GM19452 (cell line): ENCODE data around the gene HERPUD2.

Experiments
- ATAC-seq: cut with Tn5 transposase; IDR thresholded peaks from one replicate; pipeline ENCODE4 v1.9.1; 2021; ENCODE audit not compliant: unreplicated experiment

HERPUD2 gene, protein sequence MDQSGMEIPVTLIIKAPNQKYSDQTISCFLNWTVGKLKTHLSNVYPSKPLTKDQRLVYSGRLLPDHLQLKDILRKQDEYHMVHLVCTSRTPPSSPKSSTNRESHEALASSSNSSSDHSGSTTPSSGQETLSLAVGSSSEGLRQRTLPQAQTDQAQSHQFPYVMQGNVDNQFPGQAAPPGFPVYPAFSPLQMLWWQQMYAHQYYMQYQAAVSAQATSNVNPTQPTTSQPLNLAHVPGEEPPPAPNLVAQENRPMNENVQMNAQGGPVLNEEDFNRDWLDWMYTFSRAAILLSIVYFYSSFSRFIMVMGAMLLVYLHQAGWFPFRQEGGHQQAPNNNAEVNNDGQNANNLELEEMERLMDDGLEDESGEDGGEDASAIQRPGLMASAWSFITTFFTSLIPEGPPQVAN

DNA sequence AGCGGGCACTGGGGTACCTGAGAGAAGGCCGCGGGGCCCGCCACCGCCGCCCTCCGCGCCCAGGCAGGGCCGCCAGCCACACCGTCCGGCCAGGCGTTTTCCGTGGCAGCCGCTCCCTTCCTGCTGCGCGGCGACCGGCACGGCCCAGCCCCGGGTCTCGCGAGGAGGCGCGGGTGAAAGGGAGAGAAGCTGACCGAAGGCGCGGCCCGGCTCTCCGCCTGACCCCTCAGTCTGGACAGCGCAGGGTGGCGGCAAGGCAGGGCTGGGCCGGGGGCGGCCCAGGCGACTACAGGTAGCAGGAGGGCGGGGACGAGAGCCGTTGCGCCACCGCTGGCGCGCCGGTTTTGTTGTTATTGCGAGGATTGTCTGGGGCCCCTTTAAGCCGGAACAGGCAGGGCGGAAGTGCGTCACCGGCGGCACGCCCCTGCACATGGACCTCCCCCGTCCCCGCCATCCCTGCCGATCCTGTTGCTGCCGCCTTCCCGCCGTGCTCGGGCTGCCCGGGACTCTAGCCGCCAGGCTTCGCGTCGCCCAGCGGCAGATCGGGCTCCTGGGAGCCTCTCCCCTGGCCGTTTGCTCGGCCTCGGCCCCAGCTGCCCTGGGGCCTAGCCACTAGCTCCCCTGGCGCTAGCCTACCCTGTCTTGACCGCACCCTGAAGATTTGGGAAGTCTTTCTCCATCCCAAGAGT, at the start of gene HERPUD2:
TSS of gene HERPUD2 (minus strand) at position 352 of the 689 bp plus-strand sequence. CDS start 805 bp downstream, outside the sequence.
- ATAC-seq = peak; percentile 90

DNA sequence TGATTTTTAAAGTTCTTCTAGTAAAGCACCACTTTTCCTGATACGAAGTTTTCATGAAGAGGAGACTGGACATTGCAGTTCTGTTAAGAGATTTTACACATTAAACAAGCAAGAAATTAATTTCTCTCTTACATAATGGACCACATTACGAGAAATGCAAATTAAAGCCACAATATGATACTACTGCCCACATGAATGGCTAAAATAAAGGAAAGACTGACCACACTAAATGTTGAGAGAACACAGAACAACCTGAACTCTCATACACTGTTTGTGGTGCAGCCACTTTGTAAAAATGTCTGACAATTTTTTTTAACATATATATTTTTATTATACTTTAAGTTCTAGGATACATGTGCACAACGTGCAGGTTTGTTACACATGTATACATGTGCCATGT, 44.0 kb upstream of the HERPUD2 start:
- ATAC-seq = no peak

DNA sequence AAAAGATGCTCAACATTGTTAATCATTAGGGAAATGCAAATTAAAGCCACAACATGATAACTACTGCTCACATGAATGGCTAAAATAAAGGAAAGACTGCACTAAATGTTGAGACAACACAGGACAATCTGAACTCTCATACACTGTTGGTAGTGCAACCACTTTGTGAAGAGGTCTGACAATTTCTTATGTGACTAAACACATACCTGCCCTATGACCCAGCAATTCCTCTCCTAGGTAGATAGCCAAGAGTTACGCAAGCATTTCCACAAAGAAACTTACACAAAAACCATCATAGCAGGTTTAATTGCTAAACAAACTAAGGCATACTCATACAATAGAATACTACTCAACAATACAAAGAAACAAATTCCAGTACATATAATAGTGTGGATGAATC, 41.8 kb upstream of the HERPUD2 start:
- no peak for ATAC-seq

DNA sequence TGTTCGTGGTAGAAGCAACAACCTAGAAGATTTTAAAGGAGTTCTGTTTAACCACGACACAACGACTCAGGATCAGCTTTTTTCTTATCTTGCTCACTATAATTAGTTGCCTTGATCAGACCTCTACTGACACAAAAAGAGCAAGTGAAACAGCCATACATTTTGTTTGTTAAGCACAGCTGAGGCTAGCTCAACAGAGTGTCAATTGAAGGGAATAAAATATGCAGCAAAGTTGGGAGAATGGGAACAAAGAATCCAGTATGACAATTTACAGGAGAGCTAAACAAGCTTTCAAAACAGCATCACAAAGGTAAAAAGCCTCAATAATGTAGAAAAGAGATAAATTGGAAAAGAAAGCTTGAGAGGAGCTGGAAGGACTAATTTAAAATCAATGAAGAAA, 40.5 kb upstream of the HERPUD2 start:
- ATAC-seq = no peak

DNA sequence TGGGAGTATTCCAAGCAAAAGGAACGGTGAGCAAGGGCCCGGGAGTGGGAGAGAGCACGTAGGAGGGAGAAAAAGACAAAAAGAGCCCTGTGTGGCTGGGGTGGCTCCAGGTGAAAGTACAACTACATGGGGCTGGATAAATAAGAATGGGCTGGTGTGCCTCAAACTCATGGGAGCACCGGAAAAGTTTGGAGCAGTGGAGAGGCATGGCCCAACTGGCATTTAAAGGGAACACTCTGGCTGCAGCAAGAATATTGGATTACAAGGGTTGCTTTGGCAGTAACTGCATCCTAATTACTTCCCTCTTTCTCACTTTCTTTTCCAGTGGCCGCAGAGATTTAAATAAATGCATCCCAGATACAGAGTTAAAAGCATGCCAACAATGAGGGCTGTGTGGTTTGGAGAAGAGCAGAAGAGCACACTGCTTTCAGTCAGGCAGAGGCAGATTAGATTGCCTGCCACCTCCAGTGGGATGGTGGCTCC, 39.1 kb upstream of the HERPUD2 start:
- no peak for ATAC-seq

DNA sequence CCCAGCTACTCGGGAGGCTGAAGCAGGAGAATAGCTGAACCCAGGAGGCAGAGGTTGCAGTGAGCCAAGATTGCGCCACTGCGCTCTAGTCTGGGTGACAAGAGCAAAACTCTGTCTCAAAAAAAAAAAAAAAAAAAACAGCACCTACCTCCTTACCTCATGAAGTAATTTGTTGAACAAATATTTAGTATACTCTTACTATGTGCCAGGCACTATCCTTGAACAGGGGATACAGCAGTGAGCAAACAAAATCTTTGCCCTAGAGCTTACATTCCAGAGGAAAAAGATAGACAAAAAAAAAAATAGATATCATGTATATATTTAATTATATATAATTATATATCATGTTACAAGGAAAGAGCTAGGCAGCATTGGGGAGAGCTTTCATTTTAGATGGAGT, 36.4 kb upstream of the HERPUD2 start:
- no peak for ATAC-seq

DNA sequence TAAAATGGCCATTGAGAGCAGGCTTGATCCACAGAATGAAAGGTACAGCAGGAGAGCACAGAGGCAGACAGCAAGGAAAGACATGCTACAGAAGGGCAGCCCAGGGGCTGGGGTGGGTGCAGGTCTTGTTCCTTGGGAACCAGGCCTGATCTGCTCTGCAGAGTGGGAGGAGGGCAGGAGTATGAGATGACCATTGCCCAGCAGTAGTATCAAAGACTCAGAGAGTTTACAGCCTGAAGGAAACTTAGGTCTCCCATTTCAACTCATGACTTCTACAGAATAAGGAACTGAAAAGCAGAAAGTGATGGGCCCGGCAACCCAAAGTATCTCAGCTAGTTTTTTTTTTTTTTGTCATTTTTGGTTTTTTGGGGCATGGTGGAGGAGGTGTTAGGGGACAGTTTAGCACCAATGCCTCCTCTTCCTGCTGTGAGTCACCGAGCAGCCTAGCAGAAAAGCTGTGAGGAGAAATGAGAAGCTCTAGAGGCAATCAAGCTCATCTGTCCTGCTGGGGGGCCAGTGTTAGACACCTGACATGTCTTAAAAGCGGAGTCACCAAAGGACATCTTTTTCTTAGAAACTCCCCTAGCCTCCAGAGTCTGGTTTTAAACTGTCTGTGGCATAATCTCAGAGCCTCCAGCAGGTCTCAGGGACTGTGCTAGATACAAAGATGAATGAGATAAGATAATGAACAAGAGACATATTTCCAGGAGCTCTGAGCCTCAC, 34.3 kb upstream of the HERPUD2 start:
- peak; percentile 52 for ATAC-seq

DNA sequence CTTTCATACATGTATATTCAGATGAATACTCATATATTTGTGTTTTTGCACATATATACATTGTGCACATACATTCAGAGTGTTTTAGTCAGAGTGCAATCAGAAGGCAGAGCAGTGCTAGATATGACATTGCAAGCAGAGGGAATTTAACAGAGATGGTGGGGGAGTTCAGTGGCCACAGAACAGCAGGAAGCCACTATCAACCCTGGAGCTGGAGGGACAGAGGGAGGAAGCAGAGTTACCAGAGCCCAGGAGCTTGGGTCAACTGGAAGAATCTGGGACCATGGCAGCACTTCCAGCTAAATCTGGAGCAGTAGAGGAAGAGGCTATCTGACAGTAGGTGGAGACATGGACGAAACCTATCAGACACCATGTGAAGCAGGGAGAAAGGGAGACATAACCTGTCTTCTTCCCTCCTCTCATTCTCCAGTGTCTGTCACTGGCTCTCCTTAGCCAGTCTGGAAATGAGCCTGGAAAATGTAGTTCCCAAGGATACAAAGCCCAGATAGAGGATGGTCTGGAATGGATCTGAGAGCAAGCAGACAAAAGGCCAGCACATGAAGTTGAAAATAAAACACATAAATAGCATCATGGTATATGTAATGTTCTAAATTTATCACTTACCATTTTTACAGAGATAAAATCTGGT, 33.6 kb upstream of the HERPUD2 start:
- ATAC-seq = no peak

DNA sequence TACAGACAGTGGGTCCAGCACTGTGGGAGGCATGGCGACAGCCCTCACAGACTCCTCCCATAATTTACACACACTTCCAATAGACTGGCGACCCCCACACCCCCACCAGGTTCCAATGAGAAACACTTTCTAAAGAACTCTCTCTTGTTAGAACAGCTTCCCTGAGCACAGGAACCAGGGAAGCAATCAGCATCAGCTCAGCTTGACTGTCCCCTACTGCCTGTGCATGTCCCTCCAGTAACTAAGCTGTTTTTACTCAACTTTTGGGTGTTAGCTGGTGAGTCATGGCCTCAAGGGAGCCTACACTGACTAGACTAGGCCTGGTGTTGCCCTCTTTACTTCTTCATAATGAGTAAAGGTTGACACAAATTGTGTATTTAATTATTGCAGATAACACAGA, 32.6 kb upstream of the HERPUD2 start:
- no peak for ATAC-seq

DNA sequence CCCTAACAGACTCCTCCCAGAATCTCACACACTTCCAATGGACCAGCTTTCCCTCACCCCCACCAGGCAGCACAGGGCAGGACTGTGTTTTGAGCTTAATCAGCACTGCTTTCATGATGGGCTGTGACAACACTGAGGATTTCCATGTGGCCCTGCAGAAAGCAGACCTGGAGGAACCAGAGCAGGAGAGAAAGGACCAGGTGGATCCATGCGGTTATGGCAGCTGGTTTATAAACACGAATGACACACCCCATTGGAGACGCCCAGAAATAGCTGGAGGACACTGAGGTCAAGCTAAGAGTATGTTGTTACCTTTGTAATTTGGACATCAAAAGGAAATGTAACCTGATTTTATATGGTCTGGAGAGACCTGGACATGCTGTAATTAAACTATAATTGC, 31.7 kb upstream of the HERPUD2 start:
- ATAC-seq = no peak

DNA sequence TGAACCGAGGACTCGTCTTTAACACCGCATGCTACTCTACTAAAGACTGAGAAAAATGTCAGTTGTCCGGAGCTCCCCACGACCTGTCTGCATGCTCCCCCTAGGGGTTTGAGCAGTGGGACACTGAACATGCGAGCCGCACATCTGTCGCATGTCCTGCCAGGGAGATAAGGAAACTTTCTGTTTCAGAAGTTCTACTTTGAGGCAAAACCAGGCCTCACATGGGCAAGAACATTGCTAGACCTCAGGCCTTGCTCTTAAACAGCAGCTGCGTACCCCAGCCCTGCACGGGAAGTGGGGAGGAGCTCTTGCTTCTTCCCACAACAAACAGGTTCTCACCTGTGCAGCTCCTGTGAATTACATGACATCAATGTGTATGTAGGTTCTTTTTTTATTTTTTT, 30.3 kb upstream of the HERPUD2 start:
- ATAC-seq = peak; percentile 41

DNA sequence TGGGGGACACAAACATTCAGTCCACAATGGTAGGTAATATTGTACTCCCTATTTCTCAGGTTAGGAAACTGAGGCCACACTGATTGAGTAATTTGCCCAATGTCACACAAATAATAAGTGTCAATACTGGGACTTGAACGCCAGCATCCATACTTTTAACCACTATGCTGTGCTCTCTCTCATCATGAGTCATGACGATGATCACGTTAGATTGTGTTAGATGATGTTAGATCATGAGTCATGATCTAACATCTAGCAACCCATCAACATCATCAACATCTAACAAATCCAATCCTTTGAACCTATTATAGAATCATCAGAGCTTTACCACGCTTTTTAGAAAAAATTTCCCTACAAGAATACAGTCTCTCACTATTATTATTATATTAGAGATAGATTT, 28.1 kb upstream of the HERPUD2 start:
- no peak for ATAC-seq

DNA sequence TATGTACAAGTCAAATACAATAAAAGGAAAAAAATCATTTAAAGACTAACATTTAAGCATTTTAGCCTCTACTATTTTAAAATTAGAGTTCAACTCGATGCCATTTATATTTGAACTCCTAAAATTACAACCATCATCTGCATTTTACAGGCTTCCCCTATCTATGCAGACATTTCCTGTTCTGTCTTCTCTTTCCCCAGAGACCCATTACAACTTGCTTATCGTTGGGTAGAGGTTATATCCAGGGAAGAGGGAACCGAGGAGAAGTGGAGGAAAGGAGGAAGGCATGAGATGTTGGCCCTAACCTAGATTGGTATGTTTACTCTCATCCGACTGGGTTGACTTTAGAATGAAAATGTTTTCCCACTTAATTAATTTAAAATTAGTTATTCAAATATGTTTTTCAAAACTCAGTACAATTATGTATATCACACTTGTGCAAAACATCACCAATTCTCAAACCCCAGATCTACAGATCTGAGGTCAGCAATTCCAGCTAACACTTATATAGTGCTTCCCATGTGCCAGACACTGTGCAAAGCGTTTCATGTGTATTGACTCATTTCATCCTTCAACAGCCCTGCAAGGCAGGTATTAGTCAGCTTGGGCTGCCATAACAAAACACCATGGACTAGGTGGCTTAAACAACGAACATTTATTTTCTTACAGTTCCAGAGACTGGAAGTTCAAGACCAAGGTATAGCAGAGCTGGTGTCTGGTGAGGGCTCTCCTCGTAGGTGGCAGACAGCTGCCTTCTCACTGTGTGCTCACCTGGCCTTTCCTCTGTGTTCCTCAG, 27.3 kb upstream of the HERPUD2 start:
- no peak for ATAC-seq

DNA sequence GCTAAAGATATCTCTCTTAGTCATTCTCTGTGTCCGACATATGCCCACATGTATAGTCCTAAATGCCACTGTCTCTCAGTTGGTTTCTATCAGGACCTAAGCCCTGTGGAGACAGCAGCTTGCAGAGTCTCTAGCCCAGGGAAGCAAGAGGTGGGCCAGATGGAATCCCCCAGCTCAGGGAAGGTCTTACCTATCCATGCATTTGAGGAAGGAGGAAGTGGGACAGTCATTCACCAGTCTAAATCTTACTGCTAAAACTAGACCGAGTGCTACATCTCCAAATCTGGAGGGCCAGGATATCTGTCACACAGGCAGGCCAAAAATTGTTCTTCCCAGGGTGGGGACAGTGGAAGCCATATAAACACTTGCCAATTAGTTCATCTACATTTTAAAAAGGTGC, 26.4 kb upstream of the HERPUD2 start:
- ATAC-seq = no peak

DNA sequence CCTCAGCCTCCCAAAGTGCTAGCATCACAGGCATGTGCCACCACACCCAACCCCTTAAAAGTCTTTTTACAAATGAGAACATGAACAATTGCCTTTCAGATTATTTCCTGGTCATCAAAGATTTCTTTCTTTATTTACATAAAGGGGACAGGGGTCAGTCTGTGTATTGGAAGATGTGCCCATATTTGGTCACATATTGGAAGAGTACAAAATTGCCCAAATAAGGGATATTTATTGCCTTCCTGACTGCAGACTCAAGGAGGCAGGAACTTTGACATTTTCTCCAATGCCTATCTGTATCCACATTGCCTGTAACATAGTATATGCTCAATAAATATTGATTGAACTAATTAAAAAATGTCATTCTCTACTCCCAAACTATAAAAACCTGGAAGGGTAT, 25.9 kb upstream of the HERPUD2 start:
- no peak for ATAC-seq

DNA sequence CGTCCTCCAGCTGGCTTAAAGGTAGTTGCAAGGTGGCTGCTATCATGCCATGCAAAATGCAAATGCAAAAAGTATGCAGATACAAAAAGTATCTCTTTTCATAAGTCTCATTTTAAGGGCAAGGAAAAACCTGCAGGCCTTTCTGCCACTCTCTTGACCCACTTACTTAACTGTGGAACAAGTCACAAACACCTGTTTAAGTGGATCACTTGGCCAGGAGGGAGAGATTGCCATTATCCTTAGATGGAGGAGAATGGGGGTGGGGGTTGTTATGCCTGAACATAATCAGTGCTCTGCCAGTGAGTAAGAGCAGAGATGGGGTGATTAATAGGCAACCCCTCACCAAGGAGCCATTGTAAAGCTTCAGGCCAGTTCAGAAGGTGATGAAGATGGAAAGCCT, 25.1 kb upstream of the HERPUD2 start:
- no peak for ATAC-seq

DNA sequence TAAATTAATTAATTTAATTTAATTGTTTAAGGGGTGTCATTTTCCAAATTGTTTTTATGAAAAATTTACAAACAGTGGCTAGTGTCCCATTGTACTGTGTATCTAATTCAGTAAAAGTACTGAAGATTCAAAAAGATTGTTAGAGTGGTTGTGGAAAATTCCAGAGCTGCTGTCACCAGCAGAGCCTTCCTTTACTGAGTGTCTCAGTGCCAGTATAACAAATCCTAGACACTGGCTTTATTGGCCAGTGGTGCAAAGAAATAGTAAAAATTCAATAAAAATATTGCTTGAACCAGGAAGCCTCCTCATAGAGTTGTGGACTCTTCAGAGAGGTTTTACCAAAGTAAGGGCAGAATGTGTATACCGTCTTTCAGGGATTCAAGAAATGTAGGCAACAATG, 23.1 kb upstream of the HERPUD2 start:
- ATAC-seq = no peak

DNA sequence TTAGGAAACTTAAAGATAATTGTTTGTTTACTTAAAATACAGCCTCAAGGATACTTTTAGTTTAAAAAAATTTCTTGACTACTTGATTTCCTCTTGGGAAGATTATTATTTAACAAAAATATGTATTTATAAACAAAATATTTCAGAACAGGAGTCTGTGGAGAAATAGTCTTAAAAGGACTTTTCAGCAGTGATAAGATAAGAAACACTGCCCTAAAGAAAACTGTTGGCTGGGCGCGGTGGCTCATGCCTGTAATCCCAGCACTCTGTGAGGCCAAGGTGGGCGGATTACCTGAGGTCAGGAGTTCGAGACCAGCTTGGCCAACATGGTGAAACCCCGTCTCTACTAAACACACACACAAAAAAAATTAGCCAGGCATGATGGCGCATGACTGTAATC, 22.6 kb upstream of the HERPUD2 start:
- ATAC-seq = no peak

DNA sequence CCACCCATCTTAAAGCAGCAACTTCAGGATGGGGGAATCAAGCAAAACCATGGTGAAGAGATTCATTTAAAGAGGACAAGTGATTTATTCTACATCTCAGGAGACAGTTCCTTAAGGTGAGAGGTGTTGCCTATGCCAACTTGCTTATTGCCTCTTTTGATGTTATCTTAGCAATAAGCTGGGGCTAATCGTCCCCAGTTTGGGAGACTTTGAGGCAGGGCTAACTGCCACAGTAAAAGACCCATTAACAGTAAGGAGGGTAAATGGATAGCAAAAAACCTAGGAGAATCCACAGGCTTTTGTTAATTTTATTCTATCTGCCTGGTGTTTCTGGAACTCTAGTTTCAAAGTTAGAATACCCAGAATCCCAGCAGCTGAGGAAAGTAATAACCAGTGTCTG, 22.1 kb upstream of the HERPUD2 start:
- ATAC-seq = no peak

DNA sequence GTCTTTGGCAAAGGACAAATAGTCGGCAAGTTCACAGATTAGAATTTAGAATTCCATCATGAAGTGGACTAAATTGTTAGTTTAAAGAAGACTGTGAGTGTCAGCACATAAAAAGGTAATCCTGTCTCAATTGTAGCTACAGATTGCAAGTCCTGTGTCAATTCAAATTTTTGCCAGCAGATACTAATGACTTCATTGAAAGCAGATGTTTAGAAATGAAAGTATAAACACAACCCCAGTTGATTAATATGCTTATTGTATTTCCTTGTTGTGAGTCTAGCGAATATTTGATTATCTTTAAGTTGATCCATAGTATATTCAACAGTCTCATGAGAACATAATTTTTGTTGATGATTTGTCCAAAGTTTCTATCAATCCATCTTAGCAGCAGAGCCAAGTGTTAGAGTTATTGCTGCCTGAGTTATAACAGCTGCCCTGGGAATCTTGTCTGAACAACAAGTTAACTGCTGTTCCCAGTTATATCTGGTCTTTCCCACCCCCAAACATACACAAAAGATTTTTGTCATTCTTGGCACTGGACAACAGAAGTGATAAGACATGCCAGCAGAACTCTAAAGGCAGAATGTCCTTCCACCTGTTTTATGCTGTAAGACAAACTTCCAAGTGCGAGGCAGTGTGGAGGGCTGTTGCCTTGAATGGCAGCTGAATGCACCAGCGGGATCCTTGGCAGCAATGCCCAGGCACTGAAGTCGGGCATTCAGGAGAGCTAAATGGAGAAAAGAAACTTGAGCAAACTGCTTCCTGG, 21.3 kb upstream of the HERPUD2 start:
- no peak for ATAC-seq
